Measurements from ENCODE around the gene CCDC74B.
"Not testable (repeated sequence)": the region's sequence is repeated elsewhere in the genome, so short reads cannot be mapped to it uniquely, and the experiment has no call there.

Gene CCDC74B

GRCh38 chr2:130154423-130154770, 9.5 kb upstream of the CCDC74B start:
- H3K4me3 ChIP-seq (ENCODE audit: low read depth in 1 of 2, low read length in 2 of 2); H3K27ac ChIP-seq (ENCODE audit: low read depth, low read length); H3K9me3 ChIP-seq (ENCODE audit: low read length); H3K36me3 ChIP-seq (ENCODE audit: insufficient read depth, low read length); H3K4me1 ChIP-seq (ENCODE audit: insufficient read depth, low read length); H3K9ac ChIP-seq (ENCODE audit: low read length); H3K27me3 ChIP-seq (ENCODE audit: control insufficient read depth in 1 of 2, insufficient read depth in 2 of 2, low read length in 2 of 2): not testable (repeated sequence)

GRCh38 chr2:130153721-130154422, 9.0 kb upstream of the CCDC74B start:
- H3K9ac ChIP-seq (ENCODE audit: low read length); H3K4me1 ChIP-seq (ENCODE audit: insufficient read depth, low read length); H3K27ac ChIP-seq (ENCODE audit: low read depth, low read length); H3K27me3 ChIP-seq (ENCODE audit: control insufficient read depth in 1 of 2, insufficient read depth in 2 of 2, low read length in 2 of 2); H3K4me3 ChIP-seq (ENCODE audit: low read depth in 1 of 2, low read length in 2 of 2); H3K9me3 ChIP-seq (ENCODE audit: low read length); H3K36me3 ChIP-seq (ENCODE audit: insufficient read depth, low read length): not testable (repeated sequence)

GRCh38 chr2:130152816-130153595, 8.1 kb upstream of the CCDC74B start:
- H3K4me1 ChIP-seq (ENCODE audit: insufficient read depth, low read length) = no peaks in the 10 kb centered on the region
- no peaks in the 10 kb centered on the region for H3K9me3 ChIP-seq (ENCODE audit: low read length)
- no peak overlapping the region for H3K9ac ChIP-seq (ENCODE audit: low read length)
- no peaks in the 10 kb centered on the region for H3K27me3 ChIP-seq (ENCODE audit: control insufficient read depth in 1 of 2, insufficient read depth in 2 of 2, low read length in 2 of 2)
- H3K27ac ChIP-seq (ENCODE audit: low read depth, low read length) = no peak overlapping the region
- H3K36me3 ChIP-seq (ENCODE audit: insufficient read depth, low read length) = no peaks in the 10 kb centered on the region
- H3K4me3 ChIP-seq (ENCODE audit: low read depth in 1 of 2, low read length in 2 of 2) = no peak overlapping the region

- not testable (repeated sequence) for H3K27ac ChIP-seq (ENCODE audit: low read depth, low read length); H3K36me3 ChIP-seq (ENCODE audit: insufficient read depth, low read length); H3K9me3 ChIP-seq (ENCODE audit: low read length); H3K9ac ChIP-seq (ENCODE audit: low read length); H3K4me1 ChIP-seq (ENCODE audit: insufficient read depth, low read length); H3K4me3 ChIP-seq (ENCODE audit: low read depth in 1 of 2, low read length in 2 of 2); H3K27me3 ChIP-seq (ENCODE audit: control insufficient read depth in 1 of 2, insufficient read depth in 2 of 2, low read length in 2 of 2)
Observed at GRCh38 chr2:130152136-130152815, 7.4 kb upstream of the CCDC74B start.

DNA sequence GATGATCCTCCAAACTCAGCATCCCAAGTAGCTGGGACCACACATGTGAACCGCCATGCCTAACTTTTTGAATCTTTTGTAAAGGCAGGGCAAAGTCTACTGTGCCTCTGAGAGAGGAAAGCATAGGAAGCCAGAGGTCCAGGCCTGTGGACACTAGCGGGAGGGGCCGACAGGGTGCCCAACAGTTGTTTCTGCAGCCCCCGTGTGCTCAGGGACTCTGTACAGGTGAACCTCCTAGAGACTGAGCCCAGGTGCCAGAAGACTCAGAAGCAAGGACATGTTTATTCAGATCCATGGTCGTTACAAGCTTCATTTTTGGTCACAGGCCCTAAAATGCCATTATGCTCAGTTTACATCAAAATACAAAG, 6.2 kb upstream of the CCDC74B start:
- not testable (repeated sequence) for H3K9ac ChIP-seq (ENCODE audit: low read length); H3K27ac ChIP-seq (ENCODE audit: low read depth, low read length); H3K36me3 ChIP-seq (ENCODE audit: insufficient read depth, low read length); H3K27me3 ChIP-seq (ENCODE audit: control insufficient read depth in 1 of 2, insufficient read depth in 2 of 2, low read length in 2 of 2); H3K4me1 ChIP-seq (ENCODE audit: insufficient read depth, low read length); H3K4me3 ChIP-seq (ENCODE audit: low read depth in 1 of 2, low read length in 2 of 2); H3K9me3 ChIP-seq (ENCODE audit: low read length)

- no peak overlapping the region for H3K27ac ChIP-seq (ENCODE audit: low read depth, low read length)
- H3K9ac ChIP-seq (ENCODE audit: low read length) = no peak overlapping the region
- H3K4me1 ChIP-seq (ENCODE audit: insufficient read depth, low read length) = no peaks in the 10 kb centered on the region
- H3K36me3 ChIP-seq (ENCODE audit: insufficient read depth, low read length) = no peaks in the 10 kb centered on the region
- H3K9me3 ChIP-seq (ENCODE audit: low read length) = no peaks in the 10 kb centered on the region
- H3K4me3 ChIP-seq (ENCODE audit: low read depth in 1 of 2, low read length in 2 of 2) = no peak overlapping the region
- no peaks in the 10 kb centered on the region for H3K27me3 ChIP-seq (ENCODE audit: control insufficient read depth in 1 of 2, insufficient read depth in 2 of 2, low read length in 2 of 2)
Observed at GRCh38 chr2:130150181-130151144, 5.6 kb upstream of the CCDC74B start.

DNA sequence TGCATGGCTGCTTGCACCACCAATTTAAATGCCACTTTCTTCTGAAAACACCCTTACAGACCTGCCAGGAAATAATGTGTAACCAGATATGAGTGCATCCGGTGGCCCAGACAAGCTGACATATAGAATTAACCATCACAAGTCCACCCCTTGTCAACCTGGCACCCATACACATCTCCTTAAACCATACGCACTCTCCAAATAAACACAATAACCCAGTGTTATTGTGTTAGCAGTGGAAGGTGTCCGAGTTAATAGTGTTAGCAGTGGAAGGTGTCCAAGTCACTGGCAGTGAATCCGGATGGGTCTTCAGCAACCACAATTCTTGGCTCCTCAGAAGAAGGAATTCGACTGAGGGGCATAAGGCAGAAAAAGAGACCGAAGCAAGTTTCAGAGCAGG, 3.6 kb upstream of the CCDC74B start:
- not testable (repeated sequence) for H3K9me3 ChIP-seq (ENCODE audit: low read length); H3K27ac ChIP-seq (ENCODE audit: low read depth, low read length); H3K9ac ChIP-seq (ENCODE audit: low read length); H3K4me1 ChIP-seq (ENCODE audit: insufficient read depth, low read length); H3K4me3 ChIP-seq (ENCODE audit: low read depth in 1 of 2, low read length in 2 of 2); H3K36me3 ChIP-seq (ENCODE audit: insufficient read depth, low read length); H3K27me3 ChIP-seq (ENCODE audit: control insufficient read depth in 1 of 2, insufficient read depth in 2 of 2, low read length in 2 of 2)

GRCh38 chr2:130143266-130144039, 1.5 kb downstream of the CCDC74B start:
- not testable (repeated sequence) for H3K27me3 ChIP-seq (ENCODE audit: control insufficient read depth in 1 of 2, insufficient read depth in 2 of 2, low read length in 2 of 2)

GRCh38 chr2:130142396-130143265, 2.3 kb downstream of the CCDC74B start:
- H3K27me3 ChIP-seq (ENCODE audit: control insufficient read depth in 1 of 2, insufficient read depth in 2 of 2, low read length in 2 of 2); H3K36me3 ChIP-seq (ENCODE audit: insufficient read depth, low read length); H3K27ac ChIP-seq (ENCODE audit: low read depth, low read length); H3K9me3 ChIP-seq (ENCODE audit: low read length); H3K4me1 ChIP-seq (ENCODE audit: insufficient read depth, low read length); H3K9ac ChIP-seq (ENCODE audit: low read length); H3K4me3 ChIP-seq (ENCODE audit: low read depth in 1 of 2, low read length in 2 of 2): not testable (repeated sequence)

More at GRCh38 chr2:130143266-130144039, 1.5 kb downstream of the CCDC74B start:
- H3K9me3 ChIP-seq (ENCODE audit: low read length); H3K4me3 ChIP-seq (ENCODE audit: low read depth in 1 of 2, low read length in 2 of 2); H3K4me1 ChIP-seq (ENCODE audit: insufficient read depth, low read length); H3K27ac ChIP-seq (ENCODE audit: low read depth, low read length); H3K36me3 ChIP-seq (ENCODE audit: insufficient read depth, low read length); H3K9ac ChIP-seq (ENCODE audit: low read length): not testable (repeated sequence)

DNA sequence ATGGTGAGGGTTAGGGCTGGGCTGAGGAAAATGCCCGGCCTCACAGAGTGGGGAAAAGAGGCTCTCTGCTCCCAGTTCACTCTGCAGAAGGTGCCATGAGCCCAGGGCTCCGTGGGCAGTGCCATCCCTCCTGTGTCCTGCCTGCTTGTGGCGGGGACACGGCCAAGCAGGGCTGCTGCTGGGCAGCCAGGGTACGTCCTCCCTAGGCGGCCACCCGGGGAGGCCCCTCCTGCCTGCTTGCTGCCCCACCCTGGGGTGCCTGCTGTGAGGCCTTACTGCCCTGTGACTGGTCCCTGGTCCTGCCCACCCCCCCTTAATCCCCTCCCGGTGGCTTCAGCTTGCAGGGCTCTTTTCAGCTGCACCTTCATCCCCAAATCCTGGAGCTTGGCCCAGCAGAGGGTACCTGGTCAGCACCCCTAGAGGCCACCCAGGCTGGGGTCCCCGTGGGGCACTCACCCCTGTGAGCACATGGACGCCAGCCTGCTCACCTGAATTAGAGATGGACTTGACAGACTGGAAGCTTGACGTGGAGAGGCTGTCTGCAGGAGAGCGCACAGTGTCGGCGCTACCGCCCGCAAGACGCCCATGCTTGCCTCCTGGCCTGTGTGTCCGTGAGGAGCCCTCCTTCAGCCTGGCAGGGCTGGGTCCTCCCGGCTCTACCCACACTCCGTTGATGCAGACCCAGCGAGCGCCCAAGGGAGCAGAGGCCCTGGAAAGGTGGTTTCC, 3.1 kb downstream of the CCDC74B start:
- not testable (repeated sequence) for H3K9me3 ChIP-seq (ENCODE audit: low read length); H3K27me3 ChIP-seq (ENCODE audit: control insufficient read depth in 1 of 2, insufficient read depth in 2 of 2, low read length in 2 of 2); H3K4me3 ChIP-seq (ENCODE audit: low read depth in 1 of 2, low read length in 2 of 2); H3K27ac ChIP-seq (ENCODE audit: low read depth, low read length); H3K36me3 ChIP-seq (ENCODE audit: insufficient read depth, low read length); H3K9ac ChIP-seq (ENCODE audit: low read length); H3K4me1 ChIP-seq (ENCODE audit: insufficient read depth, low read length)
